Activated CD4-positive, alpha-beta memory T cell treated with anti-CD3 and anti-CD28 coated beads, Interleukin-2, amount 10 ng/mL, durations not matched to agents 7 days and 5 days (primary cell): ENCODE measurements around the gene PKNOX1. TPM values are rescaled to one million over a fixed set of nuclear protein-coding genes. Genes with fewer than 3 reads are reported as not detected.
"Not testable (repeated sequence)": the region's sequence is repeated elsewhere in the genome, so short reads cannot be mapped to it uniquely, and the experiment has no call there.

ENCODE experiments used
- CTCF ChIA-PET: fragments of 350-600 bp; sonication (Branson Sonifier 250); formaldehyde crosslinking; loops from one replicate; lab custom pipeline; 2021; ENCODE audit warnings: antibody characterized with exemption, inconsistent platforms; lab: Charles Lee
- POLR2A ChIA-PET: fragments of 350-600 bp; sonication (Branson Sonifier 250); formaldehyde crosslinking; loops from one replicate; lab custom pipeline; 2021; ENCODE audit warnings: antibody characterized with exemption; lab: Charles Lee
- DNase-seq: peaks from one replicate; pipeline ENCODE4 v3.0.0-alpha.2; 2020
- H3K27ac Mint-ChIP-seq: one replicate; pipeline ENCODE4 v1.8.0; 2021; ENCODE audit warnings: mild to moderate bottlenecking, mixed read lengths
- H3K27me3 Mint-ChIP-seq: one replicate; pipeline ENCODE4 v1.8.0; 2021; ENCODE audit warnings: mixed read lengths
- H3K36me3 Mint-ChIP-seq: one replicate; pipeline ENCODE4 v1.8.0; 2021; ENCODE audit warnings: low read depth, mixed read lengths
- H3K4me1 Mint-ChIP-seq: one replicate; pipeline ENCODE4 v1.8.0; 2021; ENCODE audit warnings: mixed read lengths
- H3K4me3 Mint-ChIP-seq: one replicate; pipeline ENCODE4 v1.8.0; 2021; ENCODE audit warnings: mild to moderate bottlenecking, mixed read lengths
- H3K9me3 Mint-ChIP-seq: one replicate; pipeline ENCODE4 v1.8.0; 2021; ENCODE audit warnings: mixed read lengths
- total RNA-seq, 2 experiments: library from RNA; stranded (reverse); gene quantifications; one replicate each; pipeline ENCODE4 v1.2.3, GENCODE V29; 2021

PKNOX1 gene
- total RNA-seq, 2 experiments from 2014 or later, result 27.2 to 33.7 TPM

DNA sequence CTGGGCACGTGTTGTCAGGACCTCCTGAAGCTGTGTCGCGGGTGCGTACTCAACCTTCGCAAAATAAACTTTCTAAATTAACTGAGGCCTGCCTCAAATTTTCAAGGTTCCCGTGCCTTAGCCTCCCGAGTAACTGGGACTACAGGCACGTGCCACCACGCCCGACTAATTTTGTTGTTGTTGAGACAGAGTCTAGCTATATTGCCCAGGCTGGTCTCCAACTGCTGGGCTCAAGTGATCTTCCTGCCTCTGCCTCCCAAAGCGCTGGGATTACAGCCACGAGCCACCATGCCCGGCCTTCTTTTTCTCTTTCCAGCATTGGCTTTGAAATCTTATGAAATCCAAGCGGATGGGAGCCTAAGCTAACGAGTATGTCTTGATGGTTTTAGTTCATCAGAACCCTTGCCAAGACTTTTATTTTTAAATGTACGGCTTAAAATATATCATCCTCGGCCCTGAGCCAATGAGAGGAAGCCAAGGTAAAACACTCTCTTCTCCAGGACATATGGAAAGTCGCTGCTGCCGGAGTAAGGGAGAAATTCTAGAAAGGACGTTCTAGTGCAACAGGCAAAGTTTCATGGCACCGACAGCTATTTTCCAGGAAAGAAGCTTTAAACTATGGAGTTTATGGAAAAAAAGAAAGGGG is 36.3 kb upstream of the PKNOX1 start:
- no peaks in the 10 kb centered on the region for H3K4me1 Mint-ChIP-seq
- DNase-seq, result no peak
- CTCF ChIA-PET, result no interaction called here
- H3K27ac Mint-ChIP-seq, result no peak overlapping the region
- no peak overlapping the region for H3K4me3 Mint-ChIP-seq
- H3K9me3 Mint-ChIP-seq, result no peaks in the 10 kb centered on the region
- no peaks in the 10 kb centered on the region for H3K36me3 Mint-ChIP-seq
- peaks cover 2% of the 10 kb centered on the region for H3K27me3 Mint-ChIP-seq
- POLR2A ChIA-PET, result no interaction called here

DNA sequence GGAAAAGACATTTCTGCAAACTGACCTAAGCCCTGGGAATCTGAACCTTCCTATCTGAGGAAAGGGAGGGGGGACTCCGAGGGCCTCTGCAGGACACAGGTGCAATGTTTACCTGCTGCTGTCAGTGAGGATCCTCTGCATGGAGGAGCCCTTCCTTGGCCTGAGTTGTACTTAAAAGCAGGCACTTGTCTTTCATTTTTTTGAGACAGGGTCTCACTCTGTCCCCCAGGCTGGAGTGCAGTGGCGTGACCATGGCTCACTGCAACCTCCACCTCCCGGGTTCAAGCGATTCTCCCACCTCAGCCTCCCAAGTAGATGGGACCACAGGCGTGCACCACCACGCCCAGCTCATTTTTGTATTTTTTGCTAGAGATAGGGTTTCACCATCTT is 35.8 kb upstream of the PKNOX1 start:
- CTCF ChIA-PET, H3K27me3 Mint-ChIP-seq, DNase-seq, H3K27ac Mint-ChIP-seq, H3K4me1 Mint-ChIP-seq, H3K9me3 Mint-ChIP-seq, H3K36me3 Mint-ChIP-seq, POLR2A ChIA-PET, H3K4me3 Mint-ChIP-seq: not testable (repeated sequence)

DNA sequence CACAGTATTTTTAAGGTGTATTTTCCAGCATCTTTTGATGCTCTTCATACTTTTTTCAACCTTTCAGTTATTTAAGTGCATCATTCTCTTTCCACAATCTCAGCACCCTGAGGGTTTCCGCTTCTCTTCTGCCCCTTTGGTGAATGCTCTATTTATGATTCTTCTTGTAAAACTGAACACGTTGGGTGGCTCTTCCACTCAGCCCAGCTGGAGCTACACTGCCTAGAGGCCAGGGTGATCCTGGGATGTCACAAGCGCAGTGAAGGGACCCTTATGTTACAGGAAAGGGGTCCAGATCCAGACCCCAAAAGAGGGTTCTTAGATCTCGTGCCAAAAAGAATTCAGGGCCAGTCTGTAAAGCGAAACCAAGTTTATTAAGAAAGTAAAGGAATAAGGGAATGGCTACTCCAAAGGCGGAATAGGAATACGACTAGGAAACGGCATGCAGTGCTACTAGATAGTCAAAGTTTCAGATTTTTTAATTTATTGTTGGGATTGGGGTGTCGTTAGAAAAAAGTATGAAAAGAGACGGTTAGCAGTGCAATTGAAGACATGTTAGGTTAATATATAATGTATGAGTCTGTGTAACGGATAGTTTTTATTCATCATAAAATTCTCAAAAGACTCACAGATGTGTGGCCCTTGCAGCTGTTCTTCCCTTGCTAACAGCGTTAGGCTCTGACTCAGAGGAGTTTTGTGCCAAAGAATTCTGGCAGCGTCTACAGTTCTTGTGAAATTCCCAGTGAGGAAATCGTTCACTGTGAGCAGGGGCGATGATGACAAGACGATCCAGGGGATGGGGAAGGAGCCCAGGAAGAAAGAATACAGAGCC is 34.6 kb upstream of the PKNOX1 start:
- no peaks in the 10 kb centered on the region for H3K9me3 Mint-ChIP-seq
- ChIA-PET CTCF (no interaction called here), POLR2A (no interaction called here)
- no peak overlapping the region for H3K27ac Mint-ChIP-seq
- H3K4me3 Mint-ChIP-seq, result no peak overlapping the region
- H3K27me3 Mint-ChIP-seq, result peaks cover 2% of the 10 kb centered on the region
- no peak for DNase-seq
- no peaks in the 10 kb centered on the region for H3K36me3 Mint-ChIP-seq
- no peaks in the 10 kb centered on the region for H3K4me1 Mint-ChIP-seq

DNA sequence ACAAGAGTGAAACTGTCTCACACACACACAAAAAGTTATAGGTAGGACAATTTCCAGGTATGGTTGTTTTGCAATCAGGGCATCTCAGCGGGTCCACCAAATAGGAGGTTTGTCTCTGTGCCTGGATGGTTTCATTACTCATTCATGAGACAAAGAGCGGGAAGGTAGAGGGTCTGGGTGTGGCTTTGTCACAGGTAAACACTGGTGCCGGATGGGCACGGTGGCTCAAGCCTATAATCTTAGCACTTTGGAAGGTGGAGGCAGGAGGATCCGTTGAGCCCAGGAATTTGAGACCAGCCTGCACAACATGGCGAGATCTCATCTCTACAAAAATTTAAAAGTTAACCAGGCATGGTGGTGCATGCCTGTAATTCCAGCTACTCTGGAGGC is 32.7 kb upstream of the PKNOX1 start:
- ChIA-PET POLR2A (no interaction called here), CTCF (interaction anchor here (0.6 kb wide), 1 partner anchor 17 kb away, joined by 4 read pairs; no protein-coding TSS in a partner anchor)
- Mint-ChIP-seq H3K4me1 (no peaks in the 10 kb centered on the region), H3K36me3 (no peaks in the 10 kb centered on the region), H3K27me3 (peaks cover 5% of the 10 kb centered on the region), H3K9me3 (no peaks in the 10 kb centered on the region), H3K27ac (no peak overlapping the region), H3K4me3 (no peak overlapping the region)
- no peak for DNase-seq

DNA sequence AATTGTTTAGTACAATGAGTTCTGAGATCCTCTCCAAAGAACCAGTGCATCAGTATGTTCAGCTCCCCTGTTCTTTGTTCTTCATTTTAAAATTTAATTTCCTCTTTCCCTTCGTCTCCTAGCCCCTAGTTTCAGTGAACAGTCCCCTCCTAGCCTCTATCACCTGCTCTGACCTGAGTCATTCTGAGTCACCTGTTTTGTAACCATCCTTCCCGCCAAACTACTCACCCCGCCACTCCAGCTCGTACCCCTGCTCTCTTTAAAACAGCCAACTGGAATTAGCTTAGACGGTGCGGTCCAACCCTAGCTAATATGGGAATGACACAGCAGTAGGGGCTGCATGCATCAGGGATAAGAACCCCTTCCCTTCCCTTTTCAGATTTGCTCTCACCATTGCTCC is 32.1 kb upstream of the PKNOX1 start:
- no peaks in the 10 kb centered on the region for H3K9me3 Mint-ChIP-seq
- no peaks in the 10 kb centered on the region for H3K36me3 Mint-ChIP-seq
- ChIA-PET CTCF (interaction anchor here (0.6 kb wide), 1 partner anchor 17 kb away, joined by 4 read pairs; no protein-coding TSS in a partner anchor), POLR2A (no interaction called here)
- no peaks in the 10 kb centered on the region for H3K4me1 Mint-ChIP-seq
- H3K27me3 Mint-ChIP-seq, result peaks cover 7% of the 10 kb centered on the region
- no peak overlapping the region for H3K27ac Mint-ChIP-seq
- H3K4me3 Mint-ChIP-seq, result no peak overlapping the region
- no peak for DNase-seq

DNA sequence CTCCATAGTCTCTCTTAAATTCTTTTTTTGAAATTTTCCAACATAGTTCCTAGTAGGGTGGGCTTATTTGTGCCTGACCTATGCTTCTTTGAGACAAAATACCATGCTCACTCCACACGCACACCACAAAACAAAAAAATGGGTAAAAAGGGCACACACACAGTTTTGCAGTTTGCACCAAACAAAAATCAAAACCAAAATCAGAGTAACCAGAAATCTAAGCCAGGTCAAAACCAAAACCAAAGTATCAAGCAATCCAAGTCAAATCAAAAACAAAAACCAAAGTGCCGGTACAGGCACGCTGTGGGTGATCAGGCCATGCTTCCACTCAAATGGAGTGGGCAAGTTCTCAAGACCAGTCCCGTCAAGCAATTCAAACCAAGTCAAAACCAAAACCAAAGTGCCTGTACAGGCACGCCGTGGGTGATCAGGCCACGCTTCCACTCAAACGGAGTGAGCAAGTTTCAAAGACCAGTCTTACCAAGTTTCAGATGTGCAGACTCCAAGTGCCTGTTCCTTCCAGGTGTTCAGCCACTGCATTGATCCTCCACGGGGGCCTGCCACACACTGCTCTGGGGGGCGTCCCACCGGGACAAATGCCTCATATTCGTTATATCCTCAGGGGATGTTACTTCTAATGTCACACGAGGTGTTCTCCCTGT is 25.1 kb upstream of the PKNOX1 start:
- H3K27ac Mint-ChIP-seq, H3K36me3 Mint-ChIP-seq, CTCF ChIA-PET, DNase-seq, H3K4me3 Mint-ChIP-seq, POLR2A ChIA-PET, H3K27me3 Mint-ChIP-seq, H3K9me3 Mint-ChIP-seq: not testable (repeated sequence)
- H3K4me1 Mint-ChIP-seq, result peaks cover 15% of the 10 kb centered on the region

DNA sequence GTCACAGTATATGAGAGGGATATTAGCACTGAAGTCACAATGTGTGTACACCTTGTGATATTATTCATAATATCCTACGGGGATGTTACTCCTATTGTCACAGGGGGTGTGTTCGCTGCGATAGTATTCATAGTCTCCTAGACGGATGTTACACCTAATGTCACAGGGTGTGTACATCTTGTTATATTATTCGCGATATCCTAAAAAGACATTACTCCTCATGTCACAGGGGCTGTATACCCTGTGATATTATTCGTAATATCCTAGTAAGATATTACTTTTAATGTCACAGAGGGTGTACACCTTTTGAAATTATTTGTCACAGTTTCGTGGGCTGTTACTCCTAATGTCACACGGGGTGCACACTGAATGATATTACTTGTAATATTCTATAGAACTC is 23.2 kb upstream of the PKNOX1 start:
- H3K27ac Mint-ChIP-seq, H3K9me3 Mint-ChIP-seq, H3K36me3 Mint-ChIP-seq, H3K27me3 Mint-ChIP-seq, CTCF ChIA-PET, DNase-seq, H3K4me3 Mint-ChIP-seq, POLR2A ChIA-PET: not testable (repeated sequence)
- peaks cover 15% of the 10 kb centered on the region for H3K4me1 Mint-ChIP-seq

DNA sequence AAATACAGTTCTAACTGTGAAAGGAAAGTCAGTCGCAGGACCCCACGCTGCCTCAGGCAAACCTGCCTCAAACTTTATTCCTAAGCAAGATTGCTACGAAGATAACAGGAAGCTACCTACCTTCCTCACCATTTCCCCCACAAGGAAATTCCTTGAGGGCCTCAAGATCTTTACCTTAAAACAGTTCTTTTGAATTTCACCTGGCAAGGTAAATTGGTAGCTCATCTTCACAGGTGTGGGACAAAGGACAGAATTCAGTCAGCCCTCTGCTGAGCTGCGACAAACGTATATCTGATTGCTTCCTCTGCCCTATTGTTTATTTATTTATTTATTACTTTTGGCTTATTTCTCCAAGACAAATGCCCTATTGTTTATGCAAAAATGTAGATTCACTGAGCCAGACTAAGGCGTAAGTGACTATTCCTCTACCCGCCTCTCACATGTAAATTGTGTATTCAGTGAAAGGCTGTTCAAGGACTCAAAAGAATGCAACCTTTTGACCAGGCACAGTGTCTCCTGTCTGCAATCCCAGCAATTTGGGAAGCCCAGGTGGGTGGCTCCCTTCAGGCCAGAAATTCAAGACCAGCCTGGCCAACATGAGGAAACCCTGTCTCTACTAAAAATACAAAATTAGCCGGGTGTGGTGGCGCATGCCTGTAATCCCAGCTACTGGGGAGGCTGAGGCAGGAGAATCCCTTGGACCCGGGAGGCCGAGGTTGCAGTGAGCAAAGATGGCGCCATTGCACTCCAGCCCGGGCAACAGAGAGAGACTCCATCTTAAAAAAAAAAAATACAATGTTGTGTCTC is 17.3 kb upstream of the PKNOX1 start:
- Mint-ChIP-seq H3K4me1 (peaks cover 12% of the 10 kb centered on the region), H3K27ac (no peak overlapping the region), H3K4me3 (no peak overlapping the region), H3K36me3 (no peaks in the 10 kb centered on the region), H3K9me3 (no peaks in the 10 kb centered on the region), H3K27me3 (peaks cover 2% of the 10 kb centered on the region)
- POLR2A ChIA-PET, result no interaction called here
- no peak for DNase-seq
- CTCF ChIA-PET, result interaction anchor here (0.7 kb wide), 1 partner anchor 20 kb away, joined by 4 read pairs; no protein-coding TSS in a partner anchor

DNA sequence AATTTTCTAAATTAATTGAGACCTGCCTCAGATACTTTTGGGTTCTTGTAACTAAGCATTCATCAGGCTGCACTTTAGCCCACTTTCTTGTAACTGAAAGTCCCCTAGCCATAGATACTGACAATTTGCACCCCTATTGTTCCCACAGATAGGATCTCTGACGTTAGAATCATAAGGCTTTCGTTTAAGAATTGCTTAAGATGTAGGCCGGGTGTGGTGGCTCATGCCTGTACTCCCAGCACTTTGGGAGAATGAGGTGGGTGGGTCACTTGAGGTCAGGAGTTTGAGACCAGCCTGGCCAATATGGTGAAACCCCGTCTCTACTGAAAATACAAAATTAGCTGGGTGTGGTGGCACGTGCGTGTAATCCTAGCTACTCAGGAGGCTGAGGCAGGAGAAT is 16.2 kb upstream of the PKNOX1 start:
- DNase-seq, H3K27me3 Mint-ChIP-seq, H3K27ac Mint-ChIP-seq, H3K9me3 Mint-ChIP-seq, H3K36me3 Mint-ChIP-seq, H3K4me3 Mint-ChIP-seq, CTCF ChIA-PET, POLR2A ChIA-PET: not testable (repeated sequence)
- H3K4me1 Mint-ChIP-seq, result peaks cover 12% of the 10 kb centered on the region

DNA sequence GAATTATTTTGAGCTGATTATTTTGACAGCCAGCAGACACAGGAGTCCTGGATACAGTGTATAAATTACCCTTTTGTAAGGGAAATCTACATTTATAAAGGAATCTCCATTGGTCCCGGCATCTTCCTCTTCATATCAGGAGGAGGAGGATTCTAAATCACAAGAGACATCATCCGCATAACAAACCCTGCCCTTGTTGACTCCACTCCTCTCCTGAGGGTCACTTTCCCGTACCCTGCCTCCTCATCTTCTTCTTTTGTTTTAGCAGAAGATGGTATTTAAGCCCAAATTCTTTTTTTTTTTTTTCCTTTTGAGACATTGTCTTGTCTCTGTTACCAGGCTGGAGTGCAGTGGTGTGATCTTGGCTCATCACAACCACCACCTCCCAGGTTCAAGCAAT is 14.6 kb upstream of the PKNOX1 start:
- CTCF ChIA-PET, result no interaction called here
- POLR2A ChIA-PET, result interaction anchor here (1.6 kb wide), 1 partner anchor 15 kb away, joined by 7 read pairs; the partner anchor contains the start of gene PKNOX1
- DNase-seq, result no peak
- no peak overlapping the region for H3K4me3 Mint-ChIP-seq
- no peaks in the 10 kb centered on the region for H3K36me3 Mint-ChIP-seq
- no peaks in the 10 kb centered on the region for H3K9me3 Mint-ChIP-seq
- H3K4me1 Mint-ChIP-seq, result peaks cover 12% of the 10 kb centered on the region
- peaks cover 2% of the 10 kb centered on the region for H3K27me3 Mint-ChIP-seq
- no peak overlapping the region for H3K27ac Mint-ChIP-seq

DNA sequence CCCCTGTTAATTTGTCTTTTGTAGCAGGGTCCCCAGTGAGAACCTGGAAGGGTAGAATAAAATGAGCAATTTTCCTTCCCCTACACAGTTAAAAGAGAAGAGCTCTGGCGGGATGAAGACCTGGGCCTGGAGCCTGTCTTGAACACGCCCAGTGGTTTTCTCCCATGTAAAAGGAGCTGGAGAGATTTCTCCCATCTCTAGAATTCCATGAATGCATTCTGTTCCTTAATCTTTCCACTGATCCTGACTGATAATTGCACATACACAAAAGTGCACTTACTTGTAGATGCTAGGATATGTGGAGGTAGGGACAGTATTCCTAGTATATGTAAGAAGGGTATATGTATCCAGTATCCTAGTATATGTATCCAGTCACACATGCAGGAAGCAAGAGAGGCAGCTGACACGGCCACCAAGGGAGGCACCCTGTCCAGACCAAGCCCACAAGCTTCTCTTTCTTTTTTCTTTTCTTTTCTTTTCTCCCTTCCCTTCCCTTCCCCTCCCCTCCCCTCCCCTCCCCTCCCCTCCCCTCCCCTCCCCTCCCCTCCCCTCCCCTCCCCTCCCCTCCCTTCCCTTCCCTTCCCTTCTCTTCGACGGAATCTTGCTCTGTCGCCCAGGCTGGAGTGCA is 11.9 kb upstream of the PKNOX1 start:
- ChIA-PET POLR2A (interaction anchor here (0.8 to 1.2 kb wide), 2 partner anchors 9 to 10 kb away, joined by 3 read pairs; no protein-coding TSS in a partner anchor), CTCF (no interaction called here)
- no peak overlapping the region for H3K27ac Mint-ChIP-seq
- H3K27me3 Mint-ChIP-seq, result peaks cover 2% of the 10 kb centered on the region
- no peak overlapping the region for H3K4me3 Mint-ChIP-seq
- peaks cover 12% of the 10 kb centered on the region for H3K4me1 Mint-ChIP-seq
- no peaks in the 10 kb centered on the region for H3K36me3 Mint-ChIP-seq
- H3K9me3 Mint-ChIP-seq, result no peaks in the 10 kb centered on the region
- DNase-seq, result no peak

DNA sequence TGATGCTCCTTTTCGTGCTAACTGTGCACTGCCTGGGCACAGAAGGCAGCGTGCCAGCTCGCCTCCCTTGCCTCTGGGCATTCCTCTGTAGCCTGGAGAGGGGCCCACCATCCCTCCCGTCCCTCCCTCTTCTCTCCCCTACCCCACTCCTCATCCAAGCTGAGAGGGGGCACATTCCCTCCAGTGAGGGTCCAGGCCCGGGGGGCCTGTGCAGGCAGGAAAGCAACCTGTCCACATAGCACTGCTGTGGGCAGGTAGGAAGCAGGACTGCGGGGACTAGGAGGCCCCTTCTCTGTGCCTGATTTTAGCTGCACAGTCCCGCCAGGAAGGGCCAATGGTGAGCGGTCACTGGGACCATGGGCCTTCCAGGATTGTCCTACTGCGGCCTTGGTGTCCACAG is 10.3 kb upstream of the PKNOX1 start:
- H3K4me3 Mint-ChIP-seq, result no peak overlapping the region
- no peaks in the 10 kb centered on the region for H3K9me3 Mint-ChIP-seq
- peaks cover 2% of the 10 kb centered on the region for H3K4me1 Mint-ChIP-seq
- no peak for DNase-seq
- H3K27me3 Mint-ChIP-seq, result no peaks in the 10 kb centered on the region
- H3K27ac Mint-ChIP-seq, result no peak overlapping the region
- ChIA-PET CTCF (interaction anchor here (0.7 kb wide), 1 partner anchor 28 kb away, joined by 4 read pairs; no protein-coding TSS in a partner anchor), POLR2A (no interaction called here)
- no peaks in the 10 kb centered on the region for H3K36me3 Mint-ChIP-seq
